ENCODE data around the gene PCED1B.

GRCh38 chr12:47082283-47082682 lies 2.9 kb downstream of the PCED1B start:
- TF ChIP-seq CTCF (IDR thresholded peaks at IDR 0.05): no peak
- no peak for TF ChIP-seq POLR2A (IDR thresholded peaks at IDR 0.05)
